ENCODE data around the gene DENND5A. TPM values are rescaled to one million over a fixed set of nuclear protein-coding genes. Genes with fewer than 3 reads are reported as not detected.

Gene DENND5A
- total and polyA plus RNA-seq, 9 of the 15 experiments (the other 6 are each of a cell fraction or from before 2014, with no cell fraction given), result 11.7 to 130 (median 46.3) TPM

DNA sequence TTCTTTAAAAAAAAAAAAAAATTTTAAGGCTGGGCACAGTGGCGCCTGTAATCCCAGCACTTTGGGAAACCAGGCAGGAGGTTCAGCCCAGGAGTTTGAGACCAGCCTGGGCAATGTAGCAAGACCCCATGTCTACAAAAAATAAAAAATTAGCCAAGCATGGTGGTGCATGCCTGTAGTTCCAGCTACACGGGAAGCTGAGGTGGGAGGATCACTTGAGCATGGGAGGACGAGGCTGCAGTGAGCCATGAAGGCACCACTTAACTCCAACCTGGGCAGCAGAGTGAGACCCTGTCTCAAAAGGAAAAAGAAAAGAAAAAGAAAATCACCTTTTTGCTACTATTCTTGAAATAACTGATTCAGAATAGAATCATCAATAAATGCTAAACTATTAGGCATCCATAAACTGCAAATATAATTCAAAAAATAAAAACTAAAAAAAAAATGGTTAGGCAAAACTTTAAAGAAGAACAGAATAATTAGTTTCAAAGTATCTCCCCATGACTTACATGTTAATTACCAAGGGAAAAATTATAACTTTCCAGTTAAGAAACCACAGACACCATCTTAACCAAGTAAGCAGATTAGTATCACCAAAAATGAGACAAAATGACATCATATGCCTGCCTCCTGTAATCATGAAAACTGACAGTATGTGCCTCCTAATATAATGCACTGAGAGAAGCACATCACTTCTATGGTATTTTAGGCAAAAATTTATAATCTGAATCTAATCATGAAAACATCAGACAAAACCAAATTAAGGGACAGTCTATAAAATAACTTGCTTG lies 63.6 kb downstream of the DENND5A start (continued):
- TF ChIP-seq, protein P1, sequence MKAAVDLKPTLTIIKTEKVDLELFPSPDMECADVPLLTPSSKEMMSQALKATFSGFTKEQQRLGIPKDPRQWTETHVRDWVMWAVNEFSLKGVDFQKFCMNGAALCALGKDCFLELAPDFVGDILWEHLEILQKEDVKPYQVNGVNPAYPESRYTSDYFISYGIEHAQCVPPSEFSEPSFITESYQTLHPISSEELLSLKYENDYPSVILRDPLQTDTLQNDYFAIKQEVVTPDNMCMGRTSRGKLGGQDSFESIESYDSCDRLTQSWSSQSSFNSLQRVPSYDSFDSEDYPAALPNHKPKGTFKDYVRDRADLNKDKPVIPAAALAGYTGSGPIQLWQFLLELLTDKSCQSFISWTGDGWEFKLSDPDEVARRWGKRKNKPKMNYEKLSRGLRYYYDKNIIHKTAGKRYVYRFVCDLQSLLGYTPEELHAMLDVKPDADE (conservative IDR thresholded peaks at IDR 0.05; ENCODE audit: control insufficient read depth, low read depth, low read length), result no peak
- TF ChIP-seq IFI16 (CRISPR knock-in tag; IDR thresholded peaks at IDR 0.05) (no peak), ZNF121 (CRISPR knock-in tag; conservative IDR thresholded peaks at IDR 0.05) (peak; percentile 82; the same call in 1 of the 2 replicates), ZNF124 (CRISPR knock-in tag; IDR thresholded peaks at IDR 0.05) (no peak), PURB (CRISPR knock-in tag; IDR thresholded peaks at IDR 0.05; ENCODE audit: low read depth) (no peak), STAT5A (IDR thresholded peaks at IDR 0.05; ENCODE audit: borderline replicate concordance, low read length) (no peak), SMARCA4 (IDR thresholded peaks at IDR 0.05) (no peak), ATF7 (IDR thresholded peaks at IDR 0.05) (peak; percentile 33; the same call in 1 of the 2 replicates), GTF2E2 (tag; IDR thresholded peaks at IDR 0.05) (no peak)

DNA sequence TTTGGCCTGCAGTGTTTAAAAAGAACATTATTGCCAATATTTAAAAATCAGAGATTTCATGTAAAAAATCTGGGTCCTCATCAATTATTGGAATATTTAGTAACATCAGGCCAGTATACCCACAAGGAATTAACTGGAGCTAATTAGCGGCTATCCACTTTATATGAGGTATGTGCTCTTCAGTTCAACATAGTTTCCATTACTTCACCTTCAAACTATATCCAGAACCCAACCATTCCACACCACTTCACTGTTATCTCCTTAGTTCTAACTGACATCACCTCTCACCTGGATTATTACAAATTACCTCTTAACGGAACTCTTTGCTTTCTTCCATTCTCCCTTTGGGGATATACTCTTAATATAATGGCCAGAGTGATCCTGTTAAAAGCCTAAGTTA lies 64.7 kb downstream of the DENND5A start:
- FAIRE-seq (no peak), ATAC-seq (no peak), DNase-seq (ENCODE audit: extremely low read depth in 1 of 4, low spot score in 3 of 4) (no peak)
- ChIA-PET POLR2A (interaction anchor here (0.6 kb wide), 1 partner anchor 351 kb away, joined by 3 read pairs; no protein-coding TSS in a partner anchor), CTCF (ENCODE audit: low intra/inter-chr PET ratio) (no interaction called here)
- Histone ChIP-seq H3K9me3 (replicated peaks; ENCODE audit: control insufficient read depth, insufficient read depth, low read depth, low read length) (no peaks in the 10 kb centered on the region), H3K9ac (ENCODE audit: insufficient read depth in 1 of 2, low read depth in 2 of 2, low read length in 2 of 2) (no peak overlapping the region), H3K4me2 (ENCODE audit: insufficient read depth, low read length) (no peak overlapping the region), H3K27me3 (ENCODE audit: control insufficient read depth in 2 of 2, insufficient read depth in 2 of 2, low read length in 2 of 2) (no peaks in the 10 kb centered on the region), H3K27ac (ENCODE audit: extremely low read depth, low read depth, low read length) (no peak overlapping the region), H3K9me1 (ENCODE audit: control insufficient read depth, insufficient read depth, low read length) (no peaks in the 10 kb centered on the region), H3K36me3 (ENCODE audit: control insufficient read depth, insufficient read depth, low read length) (peaks cover 39% of the 10 kb centered on the region; the same call in 2 of the 3 replicates), H3K4me3 (no peak overlapping the region), H2AFZ (ENCODE audit: low read depth, low read length) (no peak overlapping the region), H3K4me1 (replicated peaks in 1 of 2; ENCODE audit: control insufficient read depth in 2 of 2, insufficient read depth in 2 of 2, low read length in 2 of 2) (no peaks in the 10 kb centered on the region), H4K20me1 (replicated peaks; ENCODE audit: control insufficient read depth, insufficient read depth, low read length) (no peaks in the 10 kb centered on the region), H3K79me2 (ENCODE audit: control insufficient read depth, insufficient read depth, low read length) (0 out of 3 replicates have a peak, but pooled peaks cover 3% of the 10 kb centered on the region)
- 80% methylated on average over 2 of the region's 2 CpGs for WGBS (ENCODE audit: insufficient coverage, low coverage, missing lambda C conversion rate)
- BruUV-seq (replicated peaks), result no TSS peak
- TF ChIP-seq FOXJ3 (CRISPR knock-in tag; IDR thresholded peaks at IDR 0.05), result no peak
- TF ChIP-seq, protein P2, sequence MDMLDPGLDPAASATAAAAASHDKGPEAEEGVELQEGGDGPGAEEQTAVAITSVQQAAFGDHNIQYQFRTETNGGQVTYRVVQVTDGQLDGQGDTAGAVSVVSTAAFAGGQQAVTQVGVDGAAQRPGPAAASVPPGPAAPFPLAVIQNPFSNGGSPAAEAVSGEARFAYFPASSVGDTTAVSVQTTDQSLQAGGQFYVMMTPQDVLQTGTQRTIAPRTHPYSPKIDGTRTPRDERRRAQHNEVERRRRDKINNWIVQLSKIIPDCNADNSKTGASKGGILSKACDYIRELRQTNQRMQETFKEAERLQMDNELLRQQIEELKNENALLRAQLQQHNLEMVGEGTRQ (CRISPR knock-in tag; IDR thresholded peaks at IDR 0.05), result no peak
- no peak for TF ChIP-seq ZNF408 (CRISPR knock-in tag; IDR thresholded peaks at IDR 0.05; ENCODE audit: low read depth)
- TF ChIP-seq EHMT2 (IDR thresholded peaks at IDR 0.05), result no peak
- TF ChIP-seq THRAP3 (IDR thresholded peaks at IDR 0.05; ENCODE audit: borderline replicate concordance), result no peak
- TF ChIP-seq SP1 (CRISPR knock-in tag; IDR thresholded peaks at IDR 0.05), result no peak
- intact Hi-C loops (cut with micrococcal nuclease) (no loop called here), in situ Hi-C loops (cut with MboI) (no loop called here)
